HG02763 (cell line): ENCODE measurements around the gene DNMT3B.
"Not testable (repeated sequence)": the region's sequence is repeated elsewhere in the genome, so short reads cannot be mapped to it uniquely, and the experiment has no call there.

ENCODE experiments used
- ATAC-seq: cut with Tn5 transposase; IDR thresholded peaks from one replicate; pipeline ENCODE4 v1.9.1; 2021; ENCODE audit warnings: mild to moderate bottlenecking, moderate library complexity; ENCODE audit not compliant: unreplicated experiment

The DNMT3B gene

DNA sequence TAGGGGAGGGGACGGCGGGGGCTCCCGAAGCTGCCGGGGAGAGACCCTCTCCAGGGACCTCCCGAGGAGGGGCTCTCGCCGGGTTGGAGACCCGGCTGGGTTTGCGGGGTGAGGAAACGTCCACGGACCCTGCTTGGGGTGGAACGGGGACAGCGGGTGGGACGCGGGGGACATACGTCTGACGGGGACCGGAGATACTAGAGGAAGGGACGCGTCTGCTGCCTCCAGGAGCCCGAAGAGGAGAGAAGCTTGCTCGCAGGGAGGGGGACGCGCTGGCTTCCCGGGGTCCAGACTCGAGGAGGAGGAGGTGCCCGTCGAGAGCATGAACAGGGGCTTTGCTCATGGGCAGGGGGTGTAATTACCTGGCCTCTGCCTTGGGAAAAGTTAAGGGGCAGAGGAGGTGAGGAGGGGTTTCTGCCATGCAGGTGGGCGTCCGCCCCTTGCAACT, 593 bp downstream of the DNMT3B start:
- no peak for ATAC-seq

DNA sequence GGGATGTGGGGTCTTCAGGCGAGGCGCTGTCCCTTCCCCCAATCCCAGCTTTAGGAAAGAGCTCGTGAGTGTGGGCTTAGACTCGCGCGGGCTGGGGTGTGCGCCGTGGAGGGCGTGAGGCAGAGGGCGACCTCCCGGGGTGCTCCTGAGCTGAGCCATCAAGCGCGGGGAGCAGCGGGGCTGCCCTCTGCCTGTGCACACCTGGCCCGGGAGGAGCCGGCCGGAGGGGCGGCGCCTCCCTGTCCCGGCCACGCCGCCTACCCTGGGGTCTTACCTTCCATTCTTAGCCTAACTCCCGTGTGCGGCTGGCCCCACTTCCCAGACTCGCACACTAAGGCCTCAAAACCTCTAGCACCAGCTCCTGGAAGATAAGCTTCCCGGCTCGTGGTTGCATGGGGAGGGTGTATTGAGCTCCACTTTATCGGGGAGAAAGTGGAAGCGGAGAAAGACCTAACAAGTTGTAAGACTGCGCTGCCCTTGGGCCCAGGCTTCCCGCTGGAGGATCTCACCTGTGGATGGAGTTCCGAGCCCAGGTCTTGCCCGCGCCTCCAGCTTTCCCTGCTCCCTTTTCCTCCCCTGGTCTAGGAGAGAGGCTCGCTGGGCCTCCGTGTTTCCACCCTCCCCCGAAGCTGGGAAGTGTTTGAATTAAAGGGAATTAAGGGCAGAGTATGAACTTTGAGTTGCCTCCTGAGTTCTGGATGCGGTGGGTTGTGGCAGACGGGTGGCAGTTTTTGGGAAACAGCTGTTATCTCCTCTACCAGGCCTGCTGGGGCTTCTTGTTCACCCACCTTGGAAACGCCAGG, 1.2 kb downstream of the DNMT3B start:
- ATAC-seq, result no peak

DNA sequence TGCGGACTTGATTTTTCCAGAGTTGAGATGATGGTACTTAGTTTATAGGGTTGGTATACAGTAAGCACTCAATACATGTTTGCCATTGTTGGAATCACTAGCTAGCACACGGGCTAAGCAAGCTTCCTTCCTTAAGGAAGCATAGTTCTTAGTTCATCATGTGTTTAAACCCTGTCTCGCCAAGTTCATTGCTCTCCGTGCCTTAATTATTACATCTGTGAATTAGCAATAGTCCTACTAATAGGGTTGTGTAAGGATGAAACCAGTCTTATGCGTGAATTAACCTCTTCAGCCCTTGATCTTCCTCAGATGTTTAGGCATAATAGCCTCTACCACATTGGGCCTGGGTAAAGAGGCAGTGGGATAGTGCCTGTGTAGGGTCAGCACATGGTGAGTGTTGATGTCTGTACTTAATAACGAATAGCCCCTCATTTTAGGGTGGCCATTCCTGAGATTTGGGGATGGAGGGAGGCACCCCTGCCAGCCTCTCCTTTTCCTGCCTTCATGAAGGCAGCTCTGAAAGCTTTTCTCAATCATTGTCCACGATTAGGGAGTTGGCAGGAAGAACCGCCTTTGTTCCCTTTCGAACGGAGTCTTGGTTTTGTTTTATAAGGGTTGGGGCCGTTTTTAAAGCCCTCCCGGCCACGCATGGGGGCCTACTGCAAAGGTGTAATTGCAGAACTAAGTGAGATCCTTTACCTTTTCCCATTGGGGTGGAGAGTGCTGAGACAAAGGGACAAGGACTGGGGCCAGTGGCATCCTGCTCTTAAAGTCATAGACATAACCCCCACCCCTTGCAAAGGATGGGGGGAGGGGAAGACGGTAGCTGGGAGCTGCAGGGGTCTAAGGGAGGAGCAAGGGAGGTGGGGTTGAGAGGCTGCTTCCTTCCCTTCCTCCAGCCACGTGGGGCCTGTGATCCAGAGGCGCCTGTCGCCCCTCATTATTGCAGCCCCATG, 2.1 kb downstream of the DNMT3B start:
- no peak for ATAC-seq

DNA sequence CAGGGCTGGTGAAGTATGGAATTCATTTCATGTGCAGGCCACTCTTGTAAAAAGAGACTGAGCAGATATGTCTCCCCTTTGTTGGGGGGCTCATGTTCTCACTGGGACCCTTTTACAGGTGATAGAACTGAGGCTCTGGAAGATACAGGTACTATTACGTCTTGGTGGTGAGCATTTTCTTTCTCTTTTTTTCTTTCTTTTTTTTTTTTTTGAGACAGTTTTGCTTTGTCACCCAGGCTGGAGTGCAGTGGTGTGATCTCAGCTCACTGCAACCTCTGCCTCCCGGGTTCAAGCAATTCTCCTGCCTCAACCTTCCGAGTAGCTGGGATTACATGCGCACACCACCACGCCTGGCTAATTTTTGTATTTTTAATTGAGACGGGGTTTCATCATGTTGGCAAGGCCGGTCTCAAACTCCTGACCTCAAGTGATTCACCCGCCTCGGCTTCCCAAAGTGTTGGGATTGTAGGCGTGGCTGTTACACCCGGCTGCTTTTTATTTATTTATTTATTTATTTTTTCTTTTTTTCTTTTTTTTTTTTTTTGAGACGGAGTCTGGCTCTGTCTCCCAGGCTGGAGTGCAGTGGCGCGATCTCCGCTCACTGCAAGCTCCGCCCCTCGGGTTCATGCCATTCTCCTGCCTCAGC, 3.2 kb downstream of the DNMT3B start:
- ATAC-seq, result not testable (repeated sequence)

DNA sequence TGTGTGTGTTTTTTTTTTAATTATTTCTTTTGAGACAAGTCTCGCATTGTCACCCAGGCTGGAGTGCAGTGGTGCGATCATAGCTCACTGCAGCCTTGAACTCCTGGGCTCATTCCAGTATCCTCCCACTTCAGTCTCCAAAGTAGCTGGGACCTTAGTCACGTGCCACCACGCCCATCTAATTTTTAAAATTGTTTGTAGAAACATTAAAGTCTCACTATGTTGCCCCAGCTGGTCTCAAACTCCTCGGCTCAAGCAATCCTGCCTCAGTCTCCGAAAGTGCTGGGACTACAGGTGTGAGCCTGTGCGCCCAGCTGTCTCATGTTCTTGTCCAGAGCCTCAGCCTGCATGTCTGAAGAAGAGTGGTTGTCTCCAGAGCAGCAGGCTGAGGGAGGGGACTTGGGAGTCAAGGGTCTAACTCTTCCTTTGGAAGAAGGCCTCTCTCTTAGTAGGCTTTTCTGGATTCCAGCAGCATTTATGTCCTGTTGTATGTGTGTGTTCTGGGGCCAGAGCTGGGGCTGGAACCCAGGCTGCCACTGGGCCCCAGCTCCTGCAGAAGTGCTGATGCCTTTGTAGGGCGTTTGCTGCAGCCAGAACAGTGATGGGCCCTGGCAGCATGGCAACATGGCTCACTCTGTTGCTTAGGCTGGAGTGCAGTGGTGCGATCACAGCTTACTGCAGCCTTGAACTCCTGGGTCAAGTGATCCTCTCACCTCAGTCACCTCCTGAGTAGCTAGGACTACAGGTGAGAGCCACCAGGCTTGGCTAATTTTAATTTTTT, 5.4 kb downstream of the DNMT3B start:
- no peak for ATAC-seq

DNA sequence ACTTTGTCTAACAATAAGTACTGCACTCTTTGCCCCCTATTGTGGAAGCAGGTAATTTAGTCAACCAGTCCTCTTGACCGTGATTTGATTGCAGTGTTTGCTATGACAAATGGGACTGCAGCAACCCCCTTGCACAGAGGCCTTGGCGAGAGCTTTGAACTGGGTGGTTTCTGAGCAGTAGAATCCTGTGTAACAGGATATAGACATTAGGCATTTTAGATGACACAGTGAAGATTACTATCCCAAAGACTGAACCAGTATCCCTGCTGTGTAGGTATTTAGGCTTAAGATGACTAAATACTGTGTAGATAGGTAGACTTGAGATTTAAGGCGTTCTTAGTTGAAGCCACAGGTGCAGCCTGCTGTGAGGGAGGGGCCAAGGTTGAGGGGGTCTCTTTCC, 9.9 kb downstream of the DNMT3B start:
- no peak for ATAC-seq

DNA sequence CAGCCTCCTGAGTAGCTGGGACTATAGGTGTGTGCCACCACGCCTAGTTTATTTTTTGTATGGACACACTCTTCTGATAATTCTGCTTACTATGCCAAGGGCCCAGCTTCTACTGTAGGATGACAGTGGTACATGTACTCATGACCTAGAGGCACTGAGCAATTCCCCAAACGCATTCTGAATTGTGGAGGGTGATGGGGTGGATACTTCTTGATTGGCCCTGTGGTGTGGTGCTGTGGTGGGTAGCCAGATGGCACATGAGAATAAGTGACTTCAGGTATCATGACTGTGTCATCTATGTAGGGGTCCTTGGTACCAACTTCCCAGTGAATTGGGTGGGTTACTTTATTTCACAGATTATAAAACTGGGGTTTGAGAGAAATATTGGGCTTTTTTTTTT, 11.0 kb downstream of the DNMT3B start:
- ATAC-seq, result no peak

DNA sequence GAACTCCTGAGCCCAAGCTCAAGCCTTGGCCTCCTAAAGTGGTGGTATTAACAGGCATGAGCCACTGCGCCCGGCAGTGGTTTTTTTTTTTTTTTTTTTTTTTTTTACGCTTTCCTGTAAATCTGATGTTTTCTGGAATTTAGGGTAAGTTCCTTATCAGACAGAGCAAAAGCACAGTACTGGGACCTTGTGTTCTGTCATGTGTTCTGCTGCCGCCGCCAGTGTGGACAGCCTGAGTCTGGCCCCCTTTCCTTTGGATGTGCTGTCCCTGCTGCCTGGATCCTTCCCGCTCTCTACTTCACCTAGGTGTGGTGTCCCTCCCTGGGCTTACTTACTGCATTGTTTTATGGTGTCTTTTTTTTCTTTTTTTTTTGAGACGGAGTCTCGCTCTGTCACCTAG, 11.7 kb downstream of the DNMT3B start:
- ATAC-seq, result no peak

DNA sequence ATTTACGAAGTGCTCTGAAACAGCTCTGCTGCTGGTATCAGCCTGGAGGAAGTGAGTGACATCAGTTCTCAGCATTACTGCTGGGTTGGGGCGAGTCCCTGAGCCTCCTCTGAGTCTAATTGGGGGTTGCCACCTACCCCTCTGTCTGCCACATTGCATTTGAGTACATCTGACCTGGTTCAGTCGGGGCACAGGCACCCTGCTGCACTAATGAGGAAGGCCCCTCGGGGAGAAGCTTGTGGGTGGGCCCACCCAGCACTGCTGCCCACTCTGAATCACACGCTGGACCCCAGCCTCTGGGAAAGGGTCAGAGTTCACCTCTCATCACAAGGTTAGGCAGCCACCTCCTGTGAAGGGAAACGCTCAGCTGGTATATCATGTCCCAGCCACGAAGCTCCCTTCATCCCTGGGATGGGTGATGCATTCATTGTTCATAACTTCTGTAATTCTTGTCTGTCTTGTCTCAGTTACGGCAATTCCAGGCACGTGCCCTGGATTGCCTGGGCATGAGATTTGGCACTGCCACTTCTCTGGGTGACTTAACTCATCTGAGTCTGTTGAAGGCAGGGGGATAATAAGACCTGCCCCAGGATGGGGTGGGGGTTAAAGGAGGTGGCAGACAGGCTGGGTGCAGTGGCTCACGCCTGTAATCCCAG, 13.3 kb downstream of the DNMT3B start:
- no peak for ATAC-seq

DNA sequence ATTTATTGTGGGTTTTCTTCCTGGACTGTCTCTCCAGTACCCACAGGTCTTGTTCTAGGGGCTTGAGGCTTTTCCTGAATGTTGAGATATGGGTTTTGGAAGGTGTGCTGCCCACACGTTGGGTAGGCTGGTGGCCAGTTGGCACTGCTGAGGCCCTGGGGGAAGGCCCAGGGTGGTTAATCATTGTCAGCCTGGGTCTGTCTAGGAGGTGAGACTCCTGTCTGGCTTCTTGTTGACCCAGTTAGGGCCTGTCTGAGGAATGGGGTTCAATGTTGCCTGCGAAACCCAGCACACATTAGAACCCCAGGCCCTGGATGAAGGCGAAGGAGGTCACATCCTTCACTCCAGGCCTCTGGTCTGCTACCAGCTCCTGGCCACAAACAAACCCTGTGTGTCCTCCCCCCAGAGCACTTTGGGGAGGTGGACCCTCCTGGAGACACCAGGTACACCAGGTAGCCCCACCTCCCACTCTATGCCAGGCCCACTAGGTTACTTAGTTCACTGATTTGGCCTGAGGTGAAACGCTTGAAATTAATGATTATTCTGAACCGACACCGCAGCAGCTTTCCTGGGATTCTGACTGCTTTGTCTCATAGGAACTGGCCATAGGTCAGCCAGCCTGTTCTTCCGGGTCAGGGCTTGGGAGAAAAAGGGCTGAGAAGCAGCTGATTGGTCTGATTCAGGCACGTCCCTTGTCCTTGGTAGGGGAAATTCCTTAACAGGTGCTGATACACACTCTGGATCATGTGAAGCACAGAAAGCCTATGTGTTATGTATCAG, 15.2 kb downstream of the DNMT3B start:
- no peak for ATAC-seq

DNA sequence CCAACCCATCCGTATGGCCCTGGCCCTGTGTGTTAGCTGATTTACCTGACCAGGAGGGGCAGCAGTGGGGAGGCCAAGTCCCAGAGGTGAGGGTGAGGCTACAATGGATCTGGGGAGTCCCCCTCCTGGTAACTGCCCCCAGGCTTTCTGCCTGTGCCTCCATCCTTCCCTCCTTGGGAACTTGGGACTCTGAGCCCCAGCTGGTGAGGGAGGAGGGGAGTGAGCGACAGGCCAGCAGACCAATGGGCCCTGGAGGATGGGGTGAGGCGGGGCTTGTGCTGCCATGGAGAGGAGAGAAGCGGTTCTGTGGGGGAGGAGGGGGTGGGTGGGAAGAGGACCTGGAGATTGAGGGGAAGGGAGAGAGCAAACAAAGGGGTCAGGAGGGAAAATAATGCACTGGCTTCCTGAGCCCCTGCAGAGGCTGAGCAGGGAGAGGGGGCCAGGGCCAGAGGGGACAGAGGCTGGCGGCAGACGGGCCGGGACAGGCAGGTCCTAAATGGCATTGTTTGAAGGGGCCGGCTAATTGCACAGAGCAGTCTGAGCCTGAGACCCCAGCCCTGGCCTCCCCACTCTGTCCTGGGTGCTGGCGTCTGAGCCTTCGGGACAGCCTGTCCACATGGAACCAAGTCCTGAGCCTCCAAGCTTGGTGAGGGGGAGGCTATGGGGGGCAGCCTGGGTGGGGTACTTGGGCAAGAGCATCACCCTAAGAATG, 17.5 kb downstream of the DNMT3B start:
- ATAC-seq, result no peak

DNA sequence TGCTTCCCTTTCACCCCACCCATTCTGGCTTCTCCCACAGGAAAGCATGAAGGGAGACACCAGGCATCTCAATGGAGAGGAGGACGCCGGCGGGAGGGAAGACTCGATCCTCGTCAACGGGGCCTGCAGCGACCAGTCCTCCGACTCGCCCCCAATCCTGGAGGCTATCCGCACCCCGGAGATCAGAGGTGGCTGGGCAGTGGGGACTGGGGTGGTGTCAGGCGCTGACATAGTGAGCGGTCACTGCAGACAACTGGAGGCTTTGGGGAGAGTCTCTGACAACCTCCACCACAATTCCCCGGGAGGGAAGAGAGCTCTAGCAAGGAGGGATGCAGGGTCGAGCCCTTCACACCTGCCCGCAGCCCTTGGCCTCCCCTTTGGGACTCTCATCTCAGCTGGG, 18.1 kb downstream of the DNMT3B start:
- no peak for ATAC-seq

DNA sequence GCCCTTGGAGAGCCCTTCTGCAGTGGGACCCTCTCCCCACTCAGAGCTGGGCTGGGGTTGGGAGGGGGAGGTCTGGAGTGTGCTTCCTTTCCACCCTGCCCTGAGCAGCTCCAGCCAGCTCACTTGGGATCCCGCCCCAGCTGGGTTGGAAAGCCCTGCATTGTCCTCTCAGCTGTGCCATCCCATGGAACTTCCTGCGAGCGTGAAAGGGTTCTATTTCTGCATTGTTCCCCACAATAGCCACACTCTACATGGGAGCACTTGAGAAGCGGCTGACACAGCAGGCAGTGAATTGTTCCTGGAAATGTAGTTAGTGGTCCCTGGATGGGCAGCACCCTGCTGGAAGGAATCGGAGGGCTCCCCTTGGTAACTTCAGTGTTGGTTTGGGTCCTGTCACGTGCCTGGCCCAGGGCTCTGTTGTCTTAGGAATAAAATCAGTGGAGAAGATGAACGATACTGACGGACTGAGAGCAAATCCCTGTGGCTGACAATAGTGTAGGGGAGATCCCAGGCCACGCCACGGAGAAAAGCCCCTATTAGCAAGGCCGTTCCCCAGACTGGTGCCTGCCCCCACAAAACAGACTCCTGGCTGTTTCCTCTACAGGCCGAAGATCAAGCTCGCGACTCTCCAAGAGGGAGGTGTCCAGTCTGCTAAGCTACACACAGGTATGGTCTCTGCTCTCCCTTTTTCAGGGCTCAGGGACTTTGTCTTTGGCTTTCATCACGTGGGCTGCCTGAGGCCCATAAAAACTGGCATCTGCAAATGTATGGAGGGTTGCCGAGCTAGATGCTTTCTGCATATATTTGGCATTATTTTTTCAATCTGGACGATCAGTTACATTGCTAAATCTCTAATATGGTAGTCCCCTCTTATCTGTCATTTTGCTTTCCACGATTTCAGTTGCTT, 18.8 kb downstream of the DNMT3B start:
- ATAC-seq, result no peak

DNA sequence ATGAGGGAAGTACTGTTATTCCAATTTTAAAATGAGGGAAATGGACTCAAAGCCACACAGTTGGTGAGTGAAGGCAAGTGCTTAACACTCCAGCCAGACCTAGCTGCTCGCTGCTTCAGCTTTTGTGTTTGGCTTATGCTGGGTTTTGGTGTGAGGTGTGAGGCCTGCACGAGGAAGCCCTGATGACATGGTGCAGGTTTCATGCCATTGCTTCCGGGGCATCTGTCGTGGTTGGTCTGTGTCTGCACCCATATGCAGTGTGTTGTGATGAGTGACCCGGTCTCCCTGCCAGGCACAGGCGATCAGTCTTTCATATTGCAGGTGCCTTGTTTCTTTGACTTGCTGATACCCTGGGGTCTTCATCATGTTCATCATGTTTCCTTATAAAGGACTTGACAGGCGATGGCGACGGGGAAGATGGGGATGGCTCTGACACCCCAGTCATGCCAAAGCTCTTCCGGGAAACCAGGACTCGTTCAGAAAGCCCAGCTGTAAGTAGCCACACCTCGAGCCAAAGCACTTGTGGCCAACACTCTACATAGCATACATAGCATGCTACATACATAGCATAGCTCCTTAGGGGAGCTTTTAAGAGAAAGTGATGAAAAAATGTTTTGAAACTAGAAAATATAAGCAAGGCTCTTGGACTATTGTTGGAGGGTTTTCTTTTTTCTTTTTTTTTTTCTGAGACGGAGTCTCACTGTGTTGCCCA, 22.3 kb downstream of the DNMT3B start:
- ATAC-seq, result no peak

DNA sequence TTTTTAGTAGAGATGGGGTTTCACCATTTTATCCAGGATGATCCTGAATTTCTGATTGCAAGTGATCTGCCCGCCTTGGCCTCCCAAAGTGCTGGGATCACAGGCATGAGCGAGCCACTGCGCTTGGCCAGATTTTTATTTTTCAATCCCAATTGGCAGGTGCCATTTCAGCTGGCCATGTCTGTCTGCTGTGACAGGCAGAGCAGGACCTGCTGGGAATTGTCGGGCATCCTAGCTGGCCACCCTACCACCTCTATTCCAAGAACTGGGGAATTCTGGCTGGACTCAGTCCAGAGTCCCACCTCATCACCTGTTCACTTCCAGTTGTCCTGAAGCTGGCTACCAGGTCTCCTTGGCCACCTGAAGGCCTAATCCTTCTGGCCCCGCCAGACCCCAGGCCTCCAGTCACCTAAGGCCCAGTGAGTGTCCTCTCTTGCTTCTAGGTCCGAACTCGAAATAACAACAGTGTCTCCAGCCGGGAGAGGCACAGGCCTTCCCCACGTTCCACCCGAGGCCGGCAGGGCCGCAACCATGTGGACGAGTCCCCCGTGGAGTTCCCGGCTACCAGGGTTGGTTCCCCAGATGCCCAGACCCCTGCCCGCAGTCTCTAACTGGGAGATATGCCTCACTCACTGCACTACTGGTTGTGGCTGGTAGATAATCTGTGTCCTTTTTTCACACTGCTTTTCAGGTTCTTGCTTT, 24.0 kb downstream of the DNMT3B start:
- no peak for ATAC-seq

DNA sequence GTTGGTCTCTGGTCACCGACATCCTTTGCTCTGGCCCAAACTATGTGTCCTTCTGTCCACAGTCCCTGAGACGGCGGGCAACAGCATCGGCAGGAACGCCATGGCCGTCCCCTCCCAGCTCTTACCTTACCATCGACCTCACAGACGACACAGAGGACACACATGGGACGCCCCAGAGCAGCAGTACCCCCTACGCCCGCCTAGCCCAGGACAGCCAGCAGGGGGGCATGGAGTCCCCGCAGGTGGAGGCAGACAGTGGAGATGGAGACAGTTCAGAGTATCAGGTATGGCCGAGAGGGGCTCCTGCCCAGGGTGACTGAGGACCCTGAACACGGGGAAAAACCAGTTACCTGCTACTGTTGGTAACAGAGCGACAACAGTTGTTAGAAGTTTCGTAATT, 25.0 kb downstream of the DNMT3B start:
- no peak for ATAC-seq
